Melanocyte of skin (primary cell): ENCODE results near the gene ZFC3H1. TPM values are rescaled to one million over a fixed set of nuclear protein-coding genes. Genes with fewer than 3 reads are reported as not detected.

ENCODE experiments used
- small RNA-seq, 2 donors: library from RNA; depleted of rRNA; stranded (forward); fragments of <200 nt; gene quantifications; one replicate each; pipeline ENCODE3, GENCODE V24; 2012
- total RNA-seq, 2 donors: library from RNA; depleted of rRNA; stranded (reverse); fragments of >200 nt; gene quantifications; 2 replicates each; pipeline ENCODE4 v1.2.3, GENCODE V29; 2012

Gene ZFC3H1
- 10 to 100 TPM; 23.0 to 25.8 TPM for total RNA-seq

GRCh38 chr12:71663561-71664410 is at the start of gene ZFC3H1, which contains the start of gene THAP2:
Gene ZFC3H1 (minus strand): TSS chr12:71663848. CDS start chr12:71663610, 238 bp downstream.
Gene THAP2 (plus strand): TSS chr12:71664301. CDS start chr12:71664510, 209 bp downstream.

GRCh38 chr12:71685914-71686657 is 22.4 kb upstream of the ZFC3H1 start, which contains the start of gene TMEM19:
Gene TMEM19 (plus strand): TSS chr12:71686082. CDS start chr12:71686681, 599 bp downstream.

Small RNAs within 50 kb of the gene (small RNA-seq; reads per million reads assigned to genes)
- gene RF00560 = 0 reads per million in 2 donors

Other genes with a start within 250 kb of the ZFC3H1 start
- not detected for gene LGR5, start 224.1 kb downstream of the ZFC3H1 start, total RNA-seq
- gene THAP2, start 453 bp upstream of the ZFC3H1 start, total RNA-seq = 1 to 10 TPM; 2.4 to 4.0 TPM
- 10 to 100 TPM; 30.6 to 33.6 TPM for gene TMEM19, start 22.2 kb upstream of the ZFC3H1 start, total RNA-seq
- 1 to 10 TPM; 6.5 to 7.0 TPM for gene RAB21, start 91.0 kb upstream of the ZFC3H1 start, total RNA-seq
- 10 to 100 TPM; 15.5 to 16.0 TPM for gene TBC1D15, start 175.9 kb upstream of the ZFC3H1 start, total RNA-seq